PC-3 (cell line): ENCODE measurements around the gene RPS29. TPM values are rescaled to one million over a fixed set of nuclear protein-coding genes. Genes with fewer than 3 reads are reported as not detected.

Experiments
- ATAC-seq: fragments of 200-7000 bp; cut with Tn5 transposase; 2 replicates; pipeline ENCODE4 v1.9.1; 2020; ENCODE audit warnings: mild to moderate bottlenecking, moderate library complexity
- BruUV-seq: library from RNA; stranded (reverse); fragments of 400-500 nt; replicated peaks from 2 replicates; lab custom pipeline; 2021; lab: Mats Ljungman, UMichigan
- CTCF ChIA-PET: fragments of 300-600 bp; sonication (Branson Sonifier 250); formaldehyde crosslinking; loops from one replicate; lab custom pipeline; 2022; ENCODE audit warnings: antibody characterized with exemption; lab: Charles Lee
- POLR2A ChIA-PET: fragments of 300-600 bp; sonication (Branson Sonifier 250); formaldehyde crosslinking; loops from one replicate; lab custom pipeline; 2022; ENCODE audit warnings: antibody characterized with exemption; ENCODE audit not compliant: unreplicated experiment; lab: Charles Lee
- DNase-seq: peaks from one replicate; pipeline ENCODE4 v3.0.0-alpha.2; 2015
- H2AFZ ChIP-seq: fragments of 300-600 bp; sonication (generic); 2 replicates; pipeline ENCODE4 v1.6.0; 2016; ENCODE audit warnings: antibody characterized with exemption, low read length
- H3F3A ChIP-seq: fragments of 300-600 bp; sonication (generic); one replicate; pipeline ENCODE4 v1.6.0; 2017; ENCODE audit warnings: antibody characterized with exemption, low read length, control low read depth, mild to moderate bottlenecking; ENCODE audit not compliant: unreplicated experiment
- H3K27ac ChIP-seq: fragments of 300-600 bp; sonication (generic); 2 replicates; pipeline ENCODE4 v1.5.1; 2016; ENCODE audit warnings: mild to moderate bottlenecking, low read length
- H3K27me3 ChIP-seq: fragments of 300-600 bp; sonication (generic); 2 replicates; pipeline ENCODE4 v1.6.1; 2016; ENCODE audit warnings: low read length, mixed read lengths
- H3K36me3 ChIP-seq: fragments of 300-600 bp; sonication (generic); 2 replicates; pipeline ENCODE4 v1.6.1; 2016; ENCODE audit warnings: low read depth, mixed run types, low read length, mixed read lengths
- H3K4me1 ChIP-seq: fragments of 300-600 bp; sonication (generic); 2 replicates; pipeline ENCODE4 v1.5.1; 2016; ENCODE audit warnings: low read length; ENCODE audit not compliant: insufficient read depth
- H3K4me2 ChIP-seq: fragments of 300-600 bp; sonication (generic); 2 replicates; pipeline ENCODE4 v1.6.0; 2016; ENCODE audit warnings: low read length
- H3K4me3 ChIP-seq: fragments of 300-600 bp; sonication (generic); 2 replicates; pipeline ENCODE4 v1.5.1; 2016; ENCODE audit warnings: mild to moderate bottlenecking, low read length, mixed read lengths
- H3K79me2 ChIP-seq: fragments of 300-600 bp; sonication (generic); 2 replicates; pipeline ENCODE4 v1.6.1; 2017; ENCODE audit warnings: low read length, mixed read lengths
- H3K9ac ChIP-seq: fragments of 300-600 bp; sonication (generic); 2 replicates; pipeline ENCODE4 v1.6.0; 2016; ENCODE audit warnings: mild to moderate bottlenecking, low read length
- H3K9me2 ChIP-seq: fragments of 300-600 bp; sonication (generic); replicated peaks from 2 replicates; pipeline ENCODE4 v1.6.1; 2016; ENCODE audit warnings: mixed run types, low read length, mixed read lengths
- H3K9me3 ChIP-seq: fragments of 300-600 bp; sonication (generic); 2 replicates; pipeline ENCODE4 v1.6.1; 2016; ENCODE audit warnings: low read length, mixed read lengths
- H4K20me1 ChIP-seq: fragments of 300-600 bp; sonication (generic); 2 replicates; pipeline ENCODE4 v1.6.1; 2016; ENCODE audit warnings: low read length, mixed read lengths
- EZH2 ChIP-seq: fragments of 300-600 bp; sonication (generic); IDR thresholded peaks from one replicate; pipeline ENCODE4 v1.6.1; 2017; ENCODE audit warnings: antibody characterized with exemption, mild to moderate bottlenecking, low read length; ENCODE audit not compliant: unreplicated experiment
- EZH2phosphoT487 ChIP-seq: fragments of 300-600 bp; sonication (generic); IDR thresholded peaks from 2 replicates; pipeline ENCODE4 v1.6.1; 2018; ENCODE audit warnings: mild to moderate bottlenecking, antibody characterized with exemption, low read length, borderline replicate concordance
- intact Hi-C: fragments of 100-400 bp; cut with micrococcal nuclease; formaldehyde crosslinking; loops from 2 replicates; pipeline ENCODE4 v1.9.0; 2023
- total RNA-seq: library from RNA; depleted of rRNA; stranded (reverse); fragments of >200 nt; gene quantifications from 2 replicates; pipeline ENCODE4 v1.2.3, GENCODE V29; 2014
- TF ChIP-seq, protein P1 (sequence below): fragments of 300-600 bp; sonication (generic); conservative IDR thresholded peaks from 2 replicates; pipeline ENCODE4 v1.5.1; 2017; ENCODE audit warnings: antibody characterized with exemption, low read depth, mild to moderate bottlenecking, low read length

The RPS29 gene
- total RNA-seq, 1 experiment from 2014 or later, result 1,912 TPM

DNA sequence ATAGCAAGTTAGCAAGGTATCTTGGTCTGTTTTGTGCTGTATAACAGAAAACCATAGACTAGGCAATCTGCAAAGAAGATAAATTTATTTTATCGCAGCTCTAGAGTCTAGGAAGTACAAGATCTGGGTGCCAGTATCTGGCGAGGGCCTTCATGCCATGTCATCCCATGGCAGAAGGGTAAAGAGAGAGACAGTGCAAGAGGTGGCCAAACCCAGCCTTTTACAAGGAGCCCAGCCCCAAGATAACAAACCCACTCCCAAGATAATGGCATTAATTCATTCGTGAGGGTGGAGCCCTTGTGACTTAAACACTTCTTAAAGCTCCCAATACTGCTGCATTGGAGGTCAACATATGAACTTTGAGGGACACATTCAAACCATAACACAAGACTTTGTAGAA, 16.9 kb downstream of the RPS29 start:
- no peak overlapping the region for H3K4me3 ChIP-seq
- no peak overlapping the region for H3K27ac ChIP-seq
- ATAC-seq, result no peak
- intact Hi-C loops, result no loop called here
- no peak overlapping the region for H2AFZ ChIP-seq
- H3K9me2 ChIP-seq, result no peaks in the 10 kb centered on the region
- no peaks in the 10 kb centered on the region for H3K27me3 ChIP-seq
- no peaks in the 10 kb centered on the region for H4K20me1 ChIP-seq
- POLR2A ChIA-PET, result no interaction called here
- TF ChIP-seq EZH2phosphoT487 (no peak), EZH2 (no peak)
- TF ChIP-seq, protein P1, sequence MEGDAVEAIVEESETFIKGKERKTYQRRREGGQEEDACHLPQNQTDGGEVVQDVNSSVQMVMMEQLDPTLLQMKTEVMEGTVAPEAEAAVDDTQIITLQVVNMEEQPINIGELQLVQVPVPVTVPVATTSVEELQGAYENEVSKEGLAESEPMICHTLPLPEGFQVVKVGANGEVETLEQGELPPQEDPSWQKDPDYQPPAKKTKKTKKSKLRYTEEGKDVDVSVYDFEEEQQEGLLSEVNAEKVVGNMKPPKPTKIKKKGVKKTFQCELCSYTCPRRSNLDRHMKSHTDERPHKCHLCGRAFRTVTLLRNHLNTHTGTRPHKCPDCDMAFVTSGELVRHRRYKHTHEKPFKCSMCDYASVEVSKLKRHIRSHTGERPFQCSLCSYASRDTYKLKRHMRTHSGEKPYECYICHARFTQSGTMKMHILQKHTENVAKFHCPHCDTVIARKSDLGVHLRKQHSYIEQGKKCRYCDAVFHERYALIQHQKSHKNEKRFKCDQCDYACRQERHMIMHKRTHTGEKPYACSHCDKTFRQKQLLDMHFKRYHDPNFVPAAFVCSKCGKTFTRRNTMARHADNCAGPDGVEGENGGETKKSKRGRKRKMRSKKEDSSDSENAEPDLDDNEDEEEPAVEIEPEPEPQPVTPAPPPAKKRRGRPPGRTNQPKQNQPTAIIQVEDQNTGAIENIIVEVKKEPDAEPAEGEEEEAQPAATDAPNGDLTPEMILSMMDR, result no peak
- H3K79me2 ChIP-seq, result no peaks in the 10 kb centered on the region
- H3F3A ChIP-seq, result no peaks in the 10 kb centered on the region
- H3K9me3 ChIP-seq, result no peaks in the 10 kb centered on the region
- CTCF ChIA-PET, result no interaction called here
- peaks cover 8% of the 10 kb centered on the region; the same call in 1 of the 2 replicates for H3K36me3 ChIP-seq
- H3K4me1 ChIP-seq, result no peaks in the 10 kb centered on the region
- BruUV-seq, result no TSS peak
- no peak overlapping the region for H3K4me2 ChIP-seq
- DNase-seq, result no peak
- H3K9ac ChIP-seq, result no peak overlapping the region

GRCh38 chr14:49566714-49567113, 19.5 kb downstream of the RPS29 start:
- H3K9me2 ChIP-seq, result no peaks in the 10 kb centered on the region
- ChIA-PET POLR2A (no interaction called here), CTCF (no interaction called here)
- H3F3A ChIP-seq, result no peaks in the 10 kb centered on the region
- no TSS peak for BruUV-seq
- H3K79me2 ChIP-seq, result no peaks in the 10 kb centered on the region
- H3K27me3 ChIP-seq, result no peaks in the 10 kb centered on the region
- H3K4me3 ChIP-seq, result no peak overlapping the region
- no peaks in the 10 kb centered on the region for H4K20me1 ChIP-seq
- no peaks in the 10 kb centered on the region for H3K4me1 ChIP-seq
- DNase-seq (no peak), ATAC-seq (no peak)
- H3K9ac ChIP-seq, result no peak overlapping the region
- no peak overlapping the region for H3K27ac ChIP-seq
- intact Hi-C loops, result no loop called here
- no peak overlapping the region for H3K4me2 ChIP-seq
- no peaks in the 10 kb centered on the region for H3K9me3 ChIP-seq
- no peaks in the 10 kb centered on the region for H3K36me3 ChIP-seq
- TF ChIP-seq EZH2 (no peak), EZH2phosphoT487 (no peak)
- TF ChIP-seq, protein P1, result no peak
- no peak overlapping the region for H2AFZ ChIP-seq

- no TSS peak for BruUV-seq
- ATAC-seq (no peak), DNase-seq (no peak)
- Histone ChIP-seq H4K20me1 (no peaks in the 10 kb centered on the region), H3K36me3 (no peaks in the 10 kb centered on the region), H3K4me3 (no peak overlapping the region), H3F3A (no peaks in the 10 kb centered on the region), H2AFZ (no peak overlapping the region), H3K9ac (no peak overlapping the region), H3K4me1 (no peaks in the 10 kb centered on the region), H3K27me3 (no peaks in the 10 kb centered on the region), H3K79me2 (no peaks in the 10 kb centered on the region), H3K9me3 (no peaks in the 10 kb centered on the region), H3K4me2 (no peak overlapping the region), H3K27ac (no peak overlapping the region), H3K9me2 (no peaks in the 10 kb centered on the region)
- intact Hi-C loops, result no loop called here
- POLR2A ChIA-PET, result no interaction called here
- TF ChIP-seq, protein P1, result no peak
- TF ChIP-seq EZH2phosphoT487 (no peak), EZH2 (no peak)
- CTCF ChIA-PET, result no interaction called here
Observed at GRCh38 chr14:49559979-49560768, 26.0 kb downstream of the RPS29 start.
